CD14-positive monocyte (primary cell): ENCODE measurements around the gene SPNS1. TPM values are rescaled to one million over a fixed set of nuclear protein-coding genes. Genes with fewer than 3 reads are reported as not detected.
A peak's percentile ranks its signal among the peaks of the same experiment; 100 is the strongest.

ENCODE experiments used
- DNase-seq, 3 donors: peaks; one replicate each; pipeline ENCODE4 v3.0.0-alpha.2; 2011 to 2022
- H2AFZ ChIP-seq: 2 replicates; pipeline ENCODE4 v1.6.0; 2012; ENCODE audit warnings: mild to moderate bottlenecking, low read depth, low read length, inconsistent platforms; ENCODE audit not compliant: insufficient read depth, poor library complexity, severe bottlenecking
- H3K27ac ChIP-seq, 2 donors: 1 replicate in 1 of 2; 2 replicates in 1 of 2; pipeline ENCODE4 v1.5.1; 2012 to 2013; ENCODE audit warnings: low read length in 2 of 2, control low read depth in 1 of 2, inconsistent platforms in 1 of 2, low read depth in 1 of 2, mild to moderate bottlenecking in 1 of 2
- H3K27me3 ChIP-seq, 2 donors: one replicate each; pipeline versions ENCODE4 v1.6.0 to v1.6.1; 2011 to 2013; ENCODE audit warnings: low read length in 2 of 2; ENCODE audit not compliant: control insufficient read depth in 2 of 2, insufficient read depth in 2 of 2
- H3K36me3 ChIP-seq, 2 donors: replicated peaks in 1 of 2; 1 replicate in 1 of 2; 2 replicates in 1 of 2; pipeline versions ENCODE4 v1.5.1 to v1.6.1; 2012 to 2013; ENCODE audit warnings: low read length in 2 of 2, control low read depth in 1 of 2, inconsistent platforms in 1 of 2, mild to moderate bottlenecking in 1 of 2; ENCODE audit not compliant: insufficient read depth in 2 of 2, control insufficient read depth in 1 of 2
- H3K4me1 ChIP-seq, 2 donors: 1 replicate in 1 of 2; 2 replicates in 1 of 2; pipeline versions ENCODE4 v1.5.1 to v1.6.1; 2012 to 2013; ENCODE audit warnings: low read length in 2 of 2, control low read depth in 1 of 2, inconsistent platforms in 1 of 2, mild to moderate bottlenecking in 1 of 2, moderate library complexity in 1 of 2; ENCODE audit not compliant: insufficient read depth in 2 of 2, control insufficient read depth in 1 of 2
- H3K4me2 ChIP-seq: replicated peaks from 2 replicates; pipeline ENCODE3; 2012; ENCODE audit warnings: low read length, moderate library complexity, mild to moderate bottlenecking; ENCODE audit not compliant: poor library complexity, severe bottlenecking; ENCODE audit errors: extremely low read depth
- H3K4me3 ChIP-seq, 3 experiments: fragments of 200-600 bp in 1 of 3; sonication (generic) in 1 of 3; replicated peaks in 1 of 3; 1 replicate in 2 of 3; 2 replicates in 1 of 3; pipeline ENCODE4 v1.5.1; 2011 to 2013; ENCODE audit warnings: low read length in 3 of 3, mild to moderate bottlenecking in 3 of 3, control low read depth in 2 of 3, low read depth in 2 of 3, inconsistent platforms in 1 of 3, moderate library complexity in 1 of 3
- H3K79me2 ChIP-seq: 2 replicates; pipeline ENCODE4 v1.6.0; 2012; ENCODE audit warnings: mild to moderate bottlenecking, control low read depth, inconsistent platforms, low read length, moderate library complexity; ENCODE audit not compliant: insufficient read depth
- H3K9ac ChIP-seq: 2 replicates; pipeline ENCODE4 v1.6.0; 2017; ENCODE audit warnings: low read length, mild to moderate bottlenecking; ENCODE audit not compliant: insufficient read depth, poor library complexity, severe bottlenecking
- H3K9me3 ChIP-seq, 2 donors: replicated peaks in 1 of 2; 1 replicate in 1 of 2; 2 replicates in 1 of 2; pipeline versions ENCODE4 v1.5.1 to v1.6.1; 2012 to 2013; ENCODE audit warnings: low read length in 2 of 2, control low read depth in 1 of 2; ENCODE audit not compliant: control insufficient read depth in 1 of 2, insufficient read depth in 1 of 2
- H4K20me1 ChIP-seq: 2 replicates; pipeline ENCODE4 v1.6.0; 2012; ENCODE audit warnings: mild to moderate bottlenecking, low read length, control low read depth, moderate library complexity; ENCODE audit not compliant: insufficient read depth
- H3K27ac Mint-ChIP-seq, 7 donors: one replicate each; pipeline ENCODE4 v1.8.0; 2020; ENCODE audit warnings: mild to moderate bottlenecking in 7 of 7, mixed read lengths in 7 of 7, moderate library complexity in 6 of 7, inconsistent platforms in 2 of 7
- H3K27me3 Mint-ChIP-seq, 3 donors: one replicate each; pipeline ENCODE4 v1.8.0; 2021 to 2022; ENCODE audit warnings: low read depth in 3 of 3, mild to moderate bottlenecking in 3 of 3, mixed read lengths in 3 of 3, moderate library complexity in 3 of 3, inconsistent platforms in 1 of 3
- H3K36me3 Mint-ChIP-seq, 2 donors: one replicate each; pipeline ENCODE4 v1.8.0; 2020; ENCODE audit warnings: mixed read lengths in 2 of 2, inconsistent platforms in 1 of 2, mild to moderate bottlenecking in 1 of 2
- H3K4me1 Mint-ChIP-seq: one replicate; pipeline ENCODE4 v1.8.0; 2020; ENCODE audit warnings: mild to moderate bottlenecking, mixed read lengths
- H3K4me3 Mint-ChIP-seq, 2 donors: one replicate each; pipeline ENCODE4 v1.8.0; 2020; ENCODE audit warnings: mild to moderate bottlenecking in 2 of 2, mixed read lengths in 2 of 2, moderate library complexity in 1 of 2
- H3K9me3 Mint-ChIP-seq, 7 donors: one replicate each; pipeline ENCODE4 v1.8.0; 2020 to 2022; ENCODE audit warnings: mixed read lengths in 7 of 7, mild to moderate bottlenecking in 6 of 7, moderate library complexity in 6 of 7, inconsistent platforms in 2 of 7
- WGBS: methylation state at CpG from one replicate; pipeline ENCODE4 v1.1.5; 2013; ENCODE audit warnings: missing lambda C conversion rate; ENCODE audit not compliant: insufficient coverage; 5-methylcytosine and 5-hydroxymethylcytosine counted together
- intact Hi-C, 2 donors: fragments of 100-400 bp; cut with micrococcal nuclease; formaldehyde crosslinking; loops; one replicate each; pipeline versions ENCODE4 v1.15.0 to v1.15.1; 2023
- polyA plus RNA-seq, 3 donors: library from polyadenylated mRNA; depleted of rRNA in 1 of 3; unstranded in 2 of 3; stranded (reverse) in 1 of 3; fragments of 300-500 nt in 2 of 3; fragments of >200 nt in 1 of 3; fragmentation: Illumina TruSeq in 2 of 3; gene quantifications; 1 replicate in 2 of 3; 2 replicates in 1 of 3; pipeline ENCODE4 v1.2.3, GENCODE V29; 2012 to 2021
- TF ChIP-seq, protein P1 (sequence below): fragments of 200-600 bp; IDR thresholded peaks from one replicate; pipeline ENCODE4 v1.8.0; 2022; ENCODE audit warnings: antibody characterized with exemption, mild to moderate bottlenecking

Gene SPNS1
- polyA plus RNA-seq, 3 donors: 93.4 to 104 (median 97.2) TPM

DNA sequence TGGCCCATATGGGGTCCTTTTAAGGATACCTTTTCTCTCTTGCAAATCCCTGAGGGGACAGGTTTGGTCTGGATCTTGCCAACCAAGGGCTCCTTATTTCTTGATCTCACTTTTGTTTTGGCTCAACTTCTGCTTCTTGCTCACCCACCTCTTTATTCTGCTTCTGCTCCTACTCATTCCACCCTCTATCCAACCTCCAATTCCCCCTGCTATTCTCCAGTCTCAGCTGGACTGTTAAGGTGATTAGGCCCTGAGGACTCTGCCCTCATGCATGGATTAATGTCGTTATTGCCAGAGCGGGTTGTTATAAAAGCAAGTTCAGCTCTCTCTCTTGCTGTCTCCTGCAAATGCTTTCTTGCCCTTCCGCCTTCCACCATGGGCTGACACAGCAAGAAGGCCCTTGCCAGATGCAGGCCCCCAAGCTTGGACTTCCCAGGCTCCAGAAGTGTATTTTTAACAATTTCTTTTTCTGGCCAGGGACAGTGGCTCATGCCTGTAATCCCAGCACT is 40.0 kb downstream of the SPNS1 start:
- H3K27ac ChIP-seq: peak overlapping the region; percentile 88 to 93
- peaks cover 53 to 58% of the 10 kb centered on the region in 2 donors for H3K4me1 ChIP-seq
- H2AFZ ChIP-seq: no peak overlapping the region
- H3K4me2 ChIP-seq: no peak overlapping the region
- TF ChIP-seq, protein P1, sequence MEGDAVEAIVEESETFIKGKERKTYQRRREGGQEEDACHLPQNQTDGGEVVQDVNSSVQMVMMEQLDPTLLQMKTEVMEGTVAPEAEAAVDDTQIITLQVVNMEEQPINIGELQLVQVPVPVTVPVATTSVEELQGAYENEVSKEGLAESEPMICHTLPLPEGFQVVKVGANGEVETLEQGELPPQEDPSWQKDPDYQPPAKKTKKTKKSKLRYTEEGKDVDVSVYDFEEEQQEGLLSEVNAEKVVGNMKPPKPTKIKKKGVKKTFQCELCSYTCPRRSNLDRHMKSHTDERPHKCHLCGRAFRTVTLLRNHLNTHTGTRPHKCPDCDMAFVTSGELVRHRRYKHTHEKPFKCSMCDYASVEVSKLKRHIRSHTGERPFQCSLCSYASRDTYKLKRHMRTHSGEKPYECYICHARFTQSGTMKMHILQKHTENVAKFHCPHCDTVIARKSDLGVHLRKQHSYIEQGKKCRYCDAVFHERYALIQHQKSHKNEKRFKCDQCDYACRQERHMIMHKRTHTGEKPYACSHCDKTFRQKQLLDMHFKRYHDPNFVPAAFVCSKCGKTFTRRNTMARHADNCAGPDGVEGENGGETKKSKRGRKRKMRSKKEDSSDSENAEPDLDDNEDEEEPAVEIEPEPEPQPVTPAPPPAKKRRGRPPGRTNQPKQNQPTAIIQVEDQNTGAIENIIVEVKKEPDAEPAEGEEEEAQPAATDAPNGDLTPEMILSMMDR: no peak
- no peaks in the 10 kb centered on the region for H4K20me1 ChIP-seq
- H3K36me3 ChIP-seq: no peaks in the 10 kb centered on the region
- DNase-seq: peak in 1 of 3 donors; percentile 25
- H3K79me2 ChIP-seq: no peaks in the 10 kb centered on the region
- H3K4me1 Mint-ChIP-seq: peaks cover 44% of the 10 kb centered on the region
- no peak overlapping the region for H3K9ac ChIP-seq
- WGBS: 89% methylated on average over 3 of the region's 3 CpGs
- H3K36me3 Mint-ChIP-seq: peaks cover 0 to 7% of the 10 kb centered on the region in 2 donors
- peak overlapping the region; percentile 85 to 96 (median 94) for H3K27ac Mint-ChIP-seq
- H3K27me3 Mint-ChIP-seq: peaks cover 0 to 3% (median 0%) of the 10 kb centered on the region in 3 donors
- no peak overlapping the region for H3K4me3 ChIP-seq
- intact Hi-C loops: no loop called here
- peaks cover 0 to 2% of the 10 kb centered on the region in 2 donors for H3K9me3 ChIP-seq
- peak overlapping the region; percentile 10 to 18 for H3K4me3 Mint-ChIP-seq
- no peaks in the 10 kb centered on the region for H3K27me3 ChIP-seq
- H3K9me3 Mint-ChIP-seq: peaks cover 0 to 11% (median 7%) of the 10 kb centered on the region in 7 donors

DNA sequence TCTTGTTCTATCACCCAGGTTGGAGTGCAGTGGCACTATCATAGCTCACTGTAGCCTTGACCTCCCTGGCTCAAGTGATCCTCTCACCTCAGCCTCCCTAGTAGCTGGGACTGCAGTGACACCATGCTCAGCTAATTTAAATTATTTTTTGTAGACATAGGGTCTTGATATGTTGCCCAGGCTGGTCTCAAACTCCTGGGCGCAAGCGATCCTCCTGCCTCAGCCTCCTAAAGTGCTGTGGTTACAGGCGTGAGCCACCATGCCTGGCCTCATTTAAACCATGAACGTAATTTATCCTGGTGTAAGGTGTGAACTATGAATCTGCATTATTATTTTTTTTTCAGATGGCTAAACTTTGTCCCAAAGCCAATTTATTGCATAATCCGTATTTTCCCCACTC is 47.6 kb downstream of the SPNS1 start:
- Histone ChIP-seq H3K4me2 (no peak overlapping the region), H3K9ac (no peak overlapping the region), H2AFZ (no peak overlapping the region), H4K20me1 (no peaks in the 10 kb centered on the region), H3K9me3 (no peaks in the 10 kb centered on the region), H3K27me3 (no peaks in the 10 kb centered on the region), H3K79me2 (no peaks in the 10 kb centered on the region), H3K4me3 (no peak overlapping the region), H3K4me1 (peaks cover 0 to 5% of the 10 kb centered on the region in 2 donors), H3K36me3 (no peaks in the 10 kb centered on the region), H3K27ac (no peak overlapping the region)
- no peak overlapping the region for H3K4me3 Mint-ChIP-seq
- intact Hi-C loops: no loop called here
- TF ChIP-seq, protein P1: no peak
- no peaks in the 10 kb centered on the region for H3K9me3 Mint-ChIP-seq
- H3K36me3 Mint-ChIP-seq: no peaks in the 10 kb centered on the region
- WGBS: no CpG with 5 or more reads among the region's 5 CpGs
- no peak overlapping the region for H3K27ac Mint-ChIP-seq
- DNase-seq: no peak
- H3K4me1 Mint-ChIP-seq: peaks cover 7% of the 10 kb centered on the region
- H3K27me3 Mint-ChIP-seq: peaks cover 5 to 6% (median 6%) of the 10 kb centered on the region in 3 donors
